WTC11 (cell line): Measurements from ENCODE around the gene RSRP1. TPM values are rescaled to one million over a fixed set of nuclear protein-coding genes. Genes with fewer than 3 reads are reported as not detected.

Experiments used
- ATAC-seq: fragments of 200-7000 bp; cut with Tn5 transposase; 2 replicates; pipeline ENCODE4 v1.10.0; 2021; ENCODE audit warnings: mild to moderate bottlenecking, moderate library complexity
- CTCF ChIA-PET: fragments of 300-600 bp; sonication (Branson Sonifier 250); formaldehyde crosslinking; loops from one replicate; lab custom pipeline; 2021; ENCODE audit warnings: antibody characterized with exemption; lab: Charles Lee
- POLR2A ChIA-PET: fragments of 350-600 bp; sonication (Branson Sonifier 250); formaldehyde crosslinking; loops from one replicate; lab custom pipeline; 2021; ENCODE audit warnings: antibody characterized with exemption; lab: Charles Lee
- DNase-seq: peaks from one replicate; pipeline ENCODE4 v3.0.0; 2021; ENCODE audit warnings: low spot score
- H3K27ac Mint-ChIP-seq: 2 replicates; pipeline ENCODE4 v1.8.0; 2021; ENCODE audit warnings: mixed read lengths
- H3K27me3 Mint-ChIP-seq: 2 replicates; pipeline ENCODE4 v1.8.0; 2021; ENCODE audit warnings: low read depth, mild to moderate bottlenecking, moderate library complexity, mixed read lengths
- H3K36me3 Mint-ChIP-seq: 2 replicates; pipeline ENCODE4 v1.8.0; 2021; ENCODE audit warnings: mixed read lengths
- H3K4me1 Mint-ChIP-seq: 2 replicates; pipeline ENCODE4 v1.8.0; 2022; ENCODE audit warnings: mixed read lengths
- H3K4me3 Mint-ChIP-seq: 2 replicates; pipeline ENCODE4 v1.8.0; 2021; ENCODE audit warnings: mild to moderate bottlenecking, moderate library complexity, mixed read lengths
- H3K9me3 Mint-ChIP-seq: 2 replicates; pipeline ENCODE4 v1.8.0; 2021; ENCODE audit warnings: mixed read lengths
- CBFB ChIP-seq: sonication (generic); formaldehyde crosslinking; IDR thresholded peaks from 2 replicates; pipeline ENCODE4 v1.8.1; 2022; ENCODE audit warnings: mild to moderate bottlenecking, low read depth, missing genetic modification reagents
- CREM ChIP-seq: sonication (generic); formaldehyde crosslinking; IDR thresholded peaks from 2 replicates; pipeline ENCODE4 v1.8.1; 2022; ENCODE audit warnings: mild to moderate bottlenecking, missing genetic modification reagents, moderate library complexity
- E2F1 ChIP-seq: sonication (generic); formaldehyde crosslinking; IDR thresholded peaks from 2 replicates; pipeline ENCODE4 v1.8.0; 2022; ENCODE audit warnings: mild to moderate bottlenecking, missing genetic modification reagents
- ERG ChIP-seq: fragments of 250-450 bp; sonication (Bioruptor Pico); IDR thresholded peaks from 2 replicates; pipeline ENCODE4 v1.8.0; 2021; ENCODE audit warnings: mild to moderate bottlenecking
- ESRRA ChIP-seq: sonication (generic); formaldehyde crosslinking; IDR thresholded peaks from 2 replicates; pipeline ENCODE4 v1.8.1; 2022; ENCODE audit warnings: mild to moderate bottlenecking, missing genetic modification reagents, borderline replicate concordance
- FOXJ3 ChIP-seq: sonication (generic); formaldehyde crosslinking; IDR thresholded peaks from 2 replicates; pipeline ENCODE4 v1.9.0; 2021; ENCODE audit warnings: missing genetic modification reagents, mild to moderate bottlenecking, borderline replicate concordance
- FOXK1 ChIP-seq: sonication (generic); formaldehyde crosslinking; IDR thresholded peaks from 2 replicates; pipeline ENCODE4 v1.8.0; 2022; ENCODE audit warnings: mild to moderate bottlenecking, moderate library complexity, missing genetic modification reagents
- FOXP4 ChIP-seq: sonication (generic); formaldehyde crosslinking; IDR thresholded peaks from 2 replicates; pipeline ENCODE4 v1.8.0; 2022; ENCODE audit warnings: mild to moderate bottlenecking, missing genetic modification reagents
- GTF2I ChIP-seq: fragments of 250-450 bp; sonication (Bioruptor Pico); conservative IDR thresholded peaks from 2 replicates; pipeline ENCODE4 v1.4.0; 2021; ENCODE audit warnings: mild to moderate bottlenecking
- JUN ChIP-seq: sonication (generic); formaldehyde crosslinking; IDR thresholded peaks from 2 replicates; pipeline ENCODE4 v1.8.0; 2023; ENCODE audit warnings: mild to moderate bottlenecking, missing genetic modification reagents
- NFYB ChIP-seq: sonication (generic); formaldehyde crosslinking; conservative IDR thresholded peaks from 2 replicates; pipeline ENCODE4 v1.8.0; 2022; ENCODE audit warnings: low read depth, missing genetic modification reagents
- NR1H2 ChIP-seq: sonication (generic); formaldehyde crosslinking; IDR thresholded peaks from 2 replicates; pipeline ENCODE4 v1.9.0; 2021; ENCODE audit warnings: mild to moderate bottlenecking, moderate library complexity, missing genetic modification reagents
- PRRX2 ChIP-seq: fragments of 250-450 bp; sonication (Bioruptor Pico); IDR thresholded peaks from 2 replicates; pipeline ENCODE4 v1.8.0; 2021; ENCODE audit warnings: mild to moderate bottlenecking
- SMAD3 ChIP-seq: sonication (generic); formaldehyde crosslinking; IDR thresholded peaks from 2 replicates; pipeline ENCODE4 v1.8.0; 2022; ENCODE audit warnings: missing genetic modification reagents, mild to moderate bottlenecking, borderline replicate concordance
- ZNF232 ChIP-seq: sonication (generic); formaldehyde crosslinking; IDR thresholded peaks from 2 replicates; pipeline ENCODE4 v1.8.0; 2022; ENCODE audit warnings: mild to moderate bottlenecking, missing genetic modification reagents
- ZNF263 ChIP-seq: sonication (generic); formaldehyde crosslinking; IDR thresholded peaks from 2 replicates; pipeline ENCODE4 v1.8.1; 2022; ENCODE audit warnings: low read depth, mild to moderate bottlenecking, moderate library complexity, missing genetic modification reagents
- ZNF396 ChIP-seq: fragments of 250-450 bp; sonication (Bioruptor Pico); IDR thresholded peaks from 2 replicates; pipeline ENCODE4 v1.8.0; 2021; ENCODE audit warnings: mild to moderate bottlenecking, moderate library complexity, borderline replicate concordance
- ZNF416 ChIP-seq: fragments of 250-450 bp; sonication (Bioruptor Pico); IDR thresholded peaks from 2 replicates; pipeline ENCODE4 v1.9.0; 2021; ENCODE audit warnings: mild to moderate bottlenecking, inconsistent platforms
- ZSCAN18 ChIP-seq: fragments of 250-450 bp; sonication (Bioruptor Pico); IDR thresholded peaks from 2 replicates; pipeline ENCODE4 v2.1.2; 2022; ENCODE audit warnings: mild to moderate bottlenecking, moderate library complexity
- total RNA-seq: library from RNA; stranded (reverse); gene quantifications from 3 replicates; pipeline ENCODE4 v1.2.3, GENCODE V29; 2021
- TF ChIP-seq, protein P1 (sequence below): sonication (generic); formaldehyde crosslinking; IDR thresholded peaks from 2 replicates; pipeline ENCODE4 v1.8.0; 2023; ENCODE audit warnings: mild to moderate bottlenecking, missing genetic modification reagents
- TF ChIP-seq, protein P2 (sequence below): sonication (generic); formaldehyde crosslinking; IDR thresholded peaks from 2 replicates; pipeline ENCODE4 v1.8.1; 2022; ENCODE audit warnings: low read depth, missing genetic modification reagents, borderline replicate concordance

RSRP1 gene
- total RNA-seq, 1 experiment from 2014 or later = 78.1 TPM

DNA sequence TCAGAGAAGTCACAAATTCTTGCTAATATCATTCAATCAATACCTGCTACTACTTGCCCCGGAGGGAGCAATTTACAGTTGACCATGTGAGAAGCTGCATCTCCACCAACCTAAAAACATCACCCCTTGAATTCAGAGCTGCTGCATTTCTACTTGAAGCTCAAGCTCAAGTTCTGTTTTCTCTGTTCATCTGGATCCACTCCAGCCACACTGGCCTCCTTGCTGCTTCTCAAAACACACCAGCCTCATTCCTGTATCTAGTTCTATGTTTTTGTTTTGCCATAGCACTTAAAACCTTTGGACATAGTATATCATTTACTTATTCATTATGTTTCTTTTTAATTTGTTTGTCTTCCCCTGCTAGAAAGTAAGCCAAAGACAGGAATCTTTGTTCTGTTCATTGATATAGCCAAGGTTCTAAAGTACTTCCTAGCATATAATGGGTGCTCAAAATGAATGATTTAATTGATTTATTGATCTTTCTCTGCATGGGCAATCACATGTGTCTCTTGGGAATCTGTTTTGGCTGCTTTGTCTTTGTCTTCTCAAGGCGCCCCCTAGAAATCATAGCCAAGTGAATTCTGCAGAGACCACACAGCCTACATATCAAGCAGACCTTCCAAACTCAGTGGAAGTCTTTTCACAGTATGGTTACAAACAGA lies 38.6 kb downstream of the RSRP1 start (continued):
- TF ChIP-seq, protein P1, sequence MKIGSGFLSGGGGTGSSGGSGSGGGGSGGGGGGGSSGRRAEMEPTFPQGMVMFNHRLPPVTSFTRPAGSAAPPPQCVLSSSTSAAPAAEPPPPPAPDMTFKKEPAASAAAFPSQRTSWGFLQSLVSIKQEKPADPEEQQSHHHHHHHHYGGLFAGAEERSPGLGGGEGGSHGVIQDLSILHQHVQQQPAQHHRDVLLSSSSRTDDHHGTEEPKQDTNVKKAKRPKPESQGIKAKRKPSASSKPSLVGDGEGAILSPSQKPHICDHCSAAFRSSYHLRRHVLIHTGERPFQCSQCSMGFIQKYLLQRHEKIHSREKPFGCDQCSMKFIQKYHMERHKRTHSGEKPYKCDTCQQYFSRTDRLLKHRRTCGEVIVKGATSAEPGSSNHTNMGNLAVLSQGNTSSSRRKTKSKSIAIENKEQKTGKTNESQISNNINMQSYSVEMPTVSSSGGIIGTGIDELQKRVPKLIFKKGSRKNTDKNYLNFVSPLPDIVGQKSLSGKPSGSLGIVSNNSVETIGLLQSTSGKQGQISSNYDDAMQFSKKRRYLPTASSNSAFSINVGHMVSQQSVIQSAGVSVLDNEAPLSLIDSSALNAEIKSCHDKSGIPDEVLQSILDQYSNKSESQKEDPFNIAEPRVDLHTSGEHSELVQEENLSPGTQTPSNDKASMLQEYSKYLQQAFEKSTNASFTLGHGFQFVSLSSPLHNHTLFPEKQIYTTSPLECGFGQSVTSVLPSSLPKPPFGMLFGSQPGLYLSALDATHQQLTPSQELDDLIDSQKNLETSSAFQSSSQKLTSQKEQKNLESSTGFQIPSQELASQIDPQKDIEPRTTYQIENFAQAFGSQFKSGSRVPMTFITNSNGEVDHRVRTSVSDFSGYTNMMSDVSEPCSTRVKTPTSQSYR (CRISPR knock-in tag) = no peak
- TF ChIP-seq ZNF416 (CRISPR knock-in tag) (no peak), PRRX2 (CRISPR knock-in tag) (no peak), CBFB (CRISPR knock-in tag) (no peak)

GRCh38 chr1:25208092-25208491 lies 39.2 kb downstream of the RSRP1 start:
- H3K27me3 Mint-ChIP-seq = no peaks in the 10 kb centered on the region; the same call in 1 of the 2 replicates
- ChIA-PET POLR2A (no interaction called here), CTCF (interaction anchor here (0.7 to 1.0 kb wide), 3 partner anchors 10 to 273 kb away, joined by 3 to 4 read pairs (median 4); no protein-coding TSS in a partner anchor)
- H3K4me3 Mint-ChIP-seq = no peak overlapping the region
- peaks cover 9% of the 10 kb centered on the region for H3K4me1 Mint-ChIP-seq
- ATAC-seq (no peak), DNase-seq (no peak)
- no peak for TF ChIP-seq ZNF232 (CRISPR knock-in tag)
- TF ChIP-seq ESRRA (CRISPR knock-in tag) = no peak
- TF ChIP-seq FOXK1 (CRISPR knock-in tag) = no peak
- no peak for TF ChIP-seq NR1H2
- no peak for TF ChIP-seq CREM
- no peak for TF ChIP-seq PRRX2 (CRISPR knock-in tag)
- TF ChIP-seq NFYB (CRISPR knock-in tag) = no peak
- TF ChIP-seq JUN (CRISPR knock-in tag) = no peak
- TF ChIP-seq SMAD3 (CRISPR knock-in tag) = no peak
- no peak for TF ChIP-seq FOXP4 (CRISPR knock-in tag)
- TF ChIP-seq FOXJ3 = no peak
- no peak for TF ChIP-seq ZSCAN18 (CRISPR knock-in tag)
- TF ChIP-seq ZNF396 (CRISPR knock-in tag) = no peak
- TF ChIP-seq ERG = no peak
- no peak for TF ChIP-seq E2F1
- TF ChIP-seq ZNF263 (CRISPR knock-in tag) = no peak
- TF ChIP-seq, protein P2, sequence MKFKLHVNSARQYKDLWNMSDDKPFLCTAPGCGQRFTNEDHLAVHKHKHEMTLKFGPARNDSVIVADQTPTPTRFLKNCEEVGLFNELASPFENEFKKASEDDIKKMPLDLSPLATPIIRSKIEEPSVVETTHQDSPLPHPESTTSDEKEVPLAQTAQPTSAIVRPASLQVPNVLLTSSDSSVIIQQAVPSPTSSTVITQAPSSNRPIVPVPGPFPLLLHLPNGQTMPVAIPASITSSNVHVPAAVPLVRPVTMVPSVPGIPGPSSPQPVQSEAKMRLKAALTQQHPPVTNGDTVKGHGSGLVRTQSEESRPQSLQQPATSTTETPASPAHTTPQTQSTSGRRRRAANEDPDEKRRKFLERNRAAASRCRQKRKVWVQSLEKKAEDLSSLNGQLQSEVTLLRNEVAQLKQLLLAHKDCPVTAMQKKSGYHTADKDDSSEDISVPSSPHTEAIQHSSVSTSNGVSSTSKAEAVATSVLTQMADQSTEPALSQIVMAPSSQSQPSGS = no peak
- TF ChIP-seq GTF2I = no peak
- no peaks in the 10 kb centered on the region for H3K36me3 Mint-ChIP-seq
- no peaks in the 10 kb centered on the region for H3K9me3 Mint-ChIP-seq
- H3K27ac Mint-ChIP-seq = no peak overlapping the region
